Stomach (tissue), 9 donors: ENCODE measurements around the gene ECD. TPM values are rescaled to one million over a fixed set of nuclear protein-coding genes. Genes with fewer than 3 reads are reported as not detected.

Experiments
- DNase-seq, 2 donors: peaks; one replicate each; pipeline versions ENCODE4 v3.0.0 to v3.0.0-alpha.2; 2013 to 2019
- H3K27ac ChIP-seq, 5 donors: fragments of 200-600 bp in 4 of 5; sonication (generic) in 4 of 5; one replicate each; pipeline ENCODE4 v1.5.1; 2013 to 2019; ENCODE audit warnings: mild to moderate bottlenecking in 1 of 5, moderate library complexity in 1 of 5
- H3K27me3 ChIP-seq, 3 donors: fragments of 200-600 bp; sonication (generic); one replicate each; pipeline ENCODE4 v1.5.1; 2017 to 2019; ENCODE audit warnings: mixed run types in 1 of 3
- H3K36me3 ChIP-seq, 4 donors: fragments of 200-600 bp; sonication (generic); 1 replicate in 3 of 4; 2 replicates in 1 of 4; pipeline ENCODE4 v1.5.1; 2016 to 2019
- H3K4me1 ChIP-seq, 4 donors: fragments of 200-600 bp; sonication (generic); one replicate each; pipeline ENCODE4 v1.5.1; 2016 to 2019
- H3K4me3 ChIP-seq, 4 donors: fragments of 200-600 bp; sonication (generic) in 3 of 4; one replicate each; pipeline ENCODE4 v1.5.1; 2016 to 2019; ENCODE audit warnings: mild to moderate bottlenecking in 1 of 4
- H3K9me3 ChIP-seq, 4 donors: fragments of 200-600 bp; sonication (generic); one replicate each; pipeline ENCODE4 v1.5.1; 2016 to 2019
- CTCF ChIP-seq, 7 experiments: fragments of 450-650 bp in 4 of 7; fragments of 200-600 bp in 3 of 7; sonication (generic) in 3 of 7; IDR thresholded peaks; one replicate each; pipeline ENCODE4 v1.5.1; 2016 to 2019; ENCODE audit warnings: antibody characterized with exemption in 7 of 7, control low read depth in 2 of 7, mild to moderate bottlenecking in 1 of 7
- EP300 ChIP-seq: sonication (generic); formaldehyde crosslinking; IDR thresholded peaks from one replicate; pipeline ENCODE4 v1.6.1; 2017; ENCODE audit warnings: antibody characterized with exemption
- POLR2A ChIP-seq, 4 donors: fragments of 450-650 bp; IDR thresholded peaks; one replicate each; pipeline ENCODE4 v1.6.1; 2016; ENCODE audit warnings: antibody characterized with exemption in 4 of 4, control low read depth in 2 of 4, mild to moderate bottlenecking in 1 of 4, moderate library complexity in 1 of 4
- POLR2AphosphoS5 ChIP-seq, 3 donors: sonication (generic); formaldehyde crosslinking; IDR thresholded peaks; one replicate each; pipeline ENCODE4 v1.6.1; 2016; ENCODE audit warnings: antibody characterized with exemption in 3 of 3
- WGBS, 5 donors: extraction: QIAGEN DNeasy Blood & Tissue Kit in 3 of 5; methylation state at CpG; one replicate each; pipeline versions ENCODE4 v1.1.5 to v1.1.7; 2013 to 2018; 5-methylcytosine and 5-hydroxymethylcytosine counted together
- intact Hi-C: fragments of 100-400 bp; cut with DNase I; formaldehyde crosslinking; loops from one replicate; pipeline ENCODE4 v1.15.1; 2023; ENCODE audit warnings: low total_unique reads
- polyA plus RNA-seq, 3 donors: library from polyadenylated mRNA; stranded (reverse); fragments of 200-250 nt; gene quantifications; one replicate each; pipeline ENCODE4 v1.2.3, GENCODE V29; 2013
- total RNA-seq, 5 donors: library from RNA; depleted of rRNA; stranded (reverse); fragments of >200 nt; gene quantifications; one replicate each; pipeline versions ENCODE4 v1.1.0 to v1.2.3, GENCODE V29; 2014 to 2016
- donor health status: healthy with polysubstance abuse.
- donor health status: Bipolar disorder and iron deficiency.
- donor health status: healthy.

Gene ECD
- total and polyA plus RNA-seq, 8 donors, result 4.1 to 72.8 (median 11.1) TPM

- no peak overlapping the region for H3K4me3 ChIP-seq
- H3K9me3 ChIP-seq, result no peaks in the 10 kb centered on the region
- peaks cover 8 to 70% (median 64%) of the 10 kb centered on the region in 4 donors for H3K36me3 ChIP-seq
- intact Hi-C loops, result no loop called here
- H3K4me1 ChIP-seq, result no peaks in the 10 kb centered on the region
- no peaks in the 10 kb centered on the region for H3K27me3 ChIP-seq
- no peak for TF ChIP-seq POLR2AphosphoS5 (IDR thresholded peaks at IDR 0.05)
- TF ChIP-seq EP300, result no peak
- TF ChIP-seq POLR2A (IDR thresholded peaks at IDR 0.05), result no peak
- no peak for TF ChIP-seq CTCF (IDR thresholded peaks at IDR 0.05)
- H3K27ac ChIP-seq, result no peak overlapping the region
- no peak for DNase-seq
- WGBS, 5 donors, result 81 to 85% (median 83%) methylated on average over 2 of the region's 2 CpGs
Observed at GRCh38 chr10:73182568-73182967, 14.8 kb upstream of the ECD start.

GRCh38 chr10:73174148-73174925 lies 6.5 kb upstream of the ECD start:
- Histone ChIP-seq H3K27ac (no peak overlapping the region), H3K36me3 (peaks cover 0 to 49% (median 44%) of the 10 kb centered on the region in 4 donors), H3K27me3 (no peaks in the 10 kb centered on the region), H3K4me1 (peaks cover 0 to 8% (median 2%) of the 10 kb centered on the region in 4 donors), H3K9me3 (no peaks in the 10 kb centered on the region), H3K4me3 (no peak overlapping the region)
- DNase-seq, result no peak
- intact Hi-C loops, result no loop called here
- 88 to 100% (median 95%) methylated on average over 1 of the region's 1 CpG for WGBS, 5 donors
- no peak for TF ChIP-seq CTCF (IDR thresholded peaks at IDR 0.05)
- TF ChIP-seq POLR2AphosphoS5 (IDR thresholded peaks at IDR 0.05), result no peak
- TF ChIP-seq EP300, result no peak
- no peak for TF ChIP-seq POLR2A (IDR thresholded peaks at IDR 0.05)

GRCh38 chr10:73172867-73173266 lies 5.1 kb upstream of the ECD start:
- Histone ChIP-seq H3K27ac (no peak overlapping the region), H3K27me3 (no peaks in the 10 kb centered on the region)
- intact Hi-C loops, result no loop called here

GRCh38 chr10:73169320-73169719 lies 1.5 kb upstream of the ECD start:
- 94 to 100% (median 97%) methylated on average over 3 of the region's 3 CpGs for WGBS, 5 donors
- intact Hi-C loops, result no loop called here
- Histone ChIP-seq H3K4me1 (peaks cover 17 to 47% (median 38%) of the 10 kb centered on the region in 4 donors), H3K27ac (peak overlapping the region in 1 of 5 donors; percentile 96), H3K36me3 (peaks cover 0 to 4% (median 1%) of the 10 kb centered on the region in 4 donors), H3K27me3 (no peaks in the 10 kb centered on the region), H3K4me3 (no peak overlapping the region), H3K9me3 (no peaks in the 10 kb centered on the region)
- TF ChIP-seq POLR2AphosphoS5 (IDR thresholded peaks at IDR 0.05), result no peak
- TF ChIP-seq POLR2A (IDR thresholded peaks at IDR 0.05), result no peak
- no peak for TF ChIP-seq EP300
- no peak for TF ChIP-seq CTCF (IDR thresholded peaks at IDR 0.05)
- DNase-seq, result no peak

More at GRCh38 chr10:73172867-73173266, 5.1 kb upstream of the ECD start:
- no peak for TF ChIP-seq POLR2AphosphoS5 (IDR thresholded peaks at IDR 0.05)
- no peak for TF ChIP-seq CTCF (IDR thresholded peaks at IDR 0.05)
- TF ChIP-seq EP300, result no peak
- no peak for TF ChIP-seq POLR2A (IDR thresholded peaks at IDR 0.05)
- Histone ChIP-seq H3K4me3 (no peak overlapping the region), H3K36me3 (peaks cover 0 to 34% (median 32%) of the 10 kb centered on the region in 4 donors), H3K9me3 (no peaks in the 10 kb centered on the region), H3K4me1 (peaks cover 4 to 18% (median 13%) of the 10 kb centered on the region in 4 donors)
- DNase-seq, result no peak
